HG03575 (cell line): ENCODE results near the gene MYH13.
"Not testable (repeated sequence)": the region's sequence is repeated elsewhere in the genome, so short reads cannot be mapped to it uniquely, and the experiment has no call there.

Experiments used
- ATAC-seq: cut with Tn5 transposase; IDR thresholded peaks from one replicate; pipeline ENCODE4 v1.9.1; 2021; ENCODE audit not compliant: unreplicated experiment, insufficient number of reproducible peaks, low FRiP score; ENCODE audit errors: extremely low read depth

MYH13 gene

DNA sequence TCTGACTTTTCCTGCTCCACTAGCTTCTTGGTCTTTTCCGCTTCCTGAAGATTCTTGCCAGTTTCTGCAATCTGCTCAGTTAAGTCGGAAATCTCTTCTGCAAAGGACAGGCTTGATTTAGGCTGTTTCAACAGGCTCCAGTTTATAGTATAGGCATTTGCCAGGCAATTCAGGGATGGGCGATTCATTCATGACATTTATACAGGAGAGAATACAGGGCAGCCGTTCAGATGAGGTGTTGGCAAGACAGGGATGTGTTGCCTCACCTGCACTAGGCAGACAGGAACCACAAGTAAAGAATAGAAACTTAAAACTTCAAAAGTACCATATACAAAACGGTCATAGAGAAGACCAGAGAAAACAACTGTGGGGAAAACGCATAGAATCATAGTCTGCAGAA, 61.7 kb downstream of the MYH13 start:
- no peak for ATAC-seq

DNA sequence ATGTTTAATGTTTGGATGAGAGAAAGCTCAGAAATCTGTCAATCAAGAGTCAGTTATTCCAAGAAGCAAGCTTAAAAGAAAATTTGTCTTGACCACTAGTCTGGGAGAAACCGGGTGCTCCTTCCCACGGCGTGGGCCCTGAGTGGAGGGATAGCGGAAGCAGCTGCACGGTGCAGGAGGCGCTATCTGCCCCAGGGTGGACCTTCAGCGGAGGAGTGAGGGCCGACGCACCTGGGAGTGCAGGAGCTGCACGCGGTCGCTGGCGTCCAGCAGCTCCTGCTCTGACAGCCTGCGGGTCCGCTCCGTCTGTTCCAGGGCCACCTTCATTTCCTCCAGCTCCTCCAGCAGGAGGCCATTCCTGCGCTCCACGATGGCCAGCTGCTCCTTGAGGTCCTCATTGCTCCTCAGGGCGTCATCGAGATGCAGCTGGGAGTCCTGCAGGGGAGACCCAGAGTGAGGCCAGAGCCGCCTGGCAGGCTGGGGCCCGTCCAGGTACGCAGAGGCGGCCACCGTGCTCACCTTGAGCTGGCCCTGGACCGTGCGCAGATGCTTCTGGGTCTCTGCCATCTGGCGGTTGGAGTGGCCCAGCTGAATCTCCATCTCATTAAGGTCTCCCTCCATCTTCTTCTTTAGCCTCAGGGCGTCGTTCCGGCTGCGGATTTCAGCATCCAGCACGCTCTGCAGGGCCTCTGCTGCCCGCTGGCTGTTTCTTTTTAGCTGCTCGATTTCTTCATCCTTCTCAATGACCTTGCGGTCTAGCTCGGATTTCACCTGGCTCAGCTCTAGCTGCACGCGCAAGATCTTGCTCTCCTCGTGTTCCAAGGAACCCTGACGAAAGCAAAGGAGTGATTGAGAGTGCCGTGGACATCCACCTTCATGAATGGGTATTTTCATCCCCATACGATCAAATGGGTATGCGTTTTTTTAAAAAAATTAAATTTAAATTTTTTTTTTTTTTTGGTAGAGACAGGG, 63.5 kb downstream of the MYH13 start:
- no peak for ATAC-seq

DNA sequence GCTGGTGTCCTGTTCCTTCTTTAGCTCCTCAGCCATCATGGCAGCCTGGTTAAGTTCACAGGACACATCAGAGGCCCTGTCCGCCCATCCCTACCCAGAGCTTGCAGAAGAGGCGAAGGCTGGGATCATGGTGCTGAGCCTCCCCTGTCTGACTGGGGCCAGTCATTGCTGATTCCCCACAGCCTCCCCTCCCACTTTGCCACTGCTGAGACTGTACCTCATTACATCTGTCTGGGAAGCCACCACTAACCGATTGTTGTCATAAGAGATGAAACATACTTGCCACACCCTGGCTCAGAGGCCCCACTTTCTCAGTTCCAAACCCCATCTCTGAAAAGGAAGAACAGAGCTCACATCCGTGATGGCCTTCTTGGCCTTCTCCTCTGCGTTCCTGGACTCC, 66.2 kb downstream of the MYH13 start:
- ATAC-seq: no peak

DNA sequence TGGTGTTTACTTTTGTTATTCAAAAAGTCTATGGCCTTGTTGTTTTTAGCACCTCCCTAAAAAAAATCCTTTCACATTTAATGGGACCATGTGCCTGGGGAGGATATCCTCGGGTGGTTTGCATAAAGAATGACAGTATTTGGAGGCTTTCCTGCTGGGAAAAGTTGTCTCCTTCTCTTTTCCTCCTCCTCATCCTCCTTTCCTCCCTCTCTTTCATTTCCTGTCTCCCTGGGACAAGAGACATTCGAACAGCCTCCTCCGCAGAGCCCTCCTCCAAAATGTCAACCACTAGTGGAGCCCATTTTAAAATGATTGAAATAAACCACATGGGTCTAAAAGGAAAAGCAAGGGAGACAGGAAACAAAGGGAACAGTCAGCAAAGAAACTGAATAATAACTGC, 67.4 kb downstream of the MYH13 start:
- no peak for ATAC-seq

DNA sequence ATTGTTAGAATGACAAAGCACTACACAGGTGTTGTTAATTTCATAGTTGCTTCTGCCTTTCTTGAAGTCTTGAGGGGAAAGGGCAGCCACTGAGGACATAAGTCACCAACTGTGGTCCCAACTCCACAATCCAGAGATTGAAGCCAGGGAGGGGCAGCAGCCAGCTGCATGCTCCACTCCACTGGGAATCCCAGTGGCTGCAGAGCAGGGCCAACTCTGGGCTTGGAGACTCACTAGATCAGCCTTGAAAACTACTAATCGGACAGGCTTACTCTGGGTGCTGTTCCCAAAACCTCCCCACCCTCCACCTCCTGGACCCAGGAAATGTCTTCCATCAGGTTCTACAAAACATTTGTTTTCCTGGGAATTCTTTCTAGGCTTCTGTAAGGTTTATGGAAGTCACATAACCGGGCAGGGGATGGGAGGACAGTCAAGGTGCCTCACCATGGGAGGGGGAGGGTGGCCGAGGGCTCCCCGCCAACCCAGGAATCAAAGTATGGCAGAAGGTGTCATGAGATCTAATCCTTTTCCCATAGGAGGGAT, 68.0 kb downstream of the MYH13 start:
- ATAC-seq: no peak

DNA sequence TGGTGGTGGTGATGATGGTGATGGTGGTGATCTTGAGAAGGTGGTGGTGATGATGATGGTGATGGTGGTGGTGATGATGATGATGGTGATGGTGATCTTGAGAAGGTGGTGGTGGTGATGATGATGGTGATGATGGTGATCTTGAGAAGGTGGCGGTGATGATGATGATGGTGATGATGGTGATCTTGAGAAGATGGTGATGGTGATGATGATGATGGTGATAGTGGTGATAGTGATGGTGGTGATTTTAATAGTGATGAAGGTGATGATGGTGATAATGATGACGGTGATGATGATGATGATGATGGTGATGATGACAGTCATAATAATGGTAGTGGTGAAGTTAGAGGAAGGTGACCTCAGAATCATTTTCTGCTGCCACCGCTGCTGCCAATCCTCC, 75.1 kb downstream of the MYH13 start:
- no peak for ATAC-seq

DNA sequence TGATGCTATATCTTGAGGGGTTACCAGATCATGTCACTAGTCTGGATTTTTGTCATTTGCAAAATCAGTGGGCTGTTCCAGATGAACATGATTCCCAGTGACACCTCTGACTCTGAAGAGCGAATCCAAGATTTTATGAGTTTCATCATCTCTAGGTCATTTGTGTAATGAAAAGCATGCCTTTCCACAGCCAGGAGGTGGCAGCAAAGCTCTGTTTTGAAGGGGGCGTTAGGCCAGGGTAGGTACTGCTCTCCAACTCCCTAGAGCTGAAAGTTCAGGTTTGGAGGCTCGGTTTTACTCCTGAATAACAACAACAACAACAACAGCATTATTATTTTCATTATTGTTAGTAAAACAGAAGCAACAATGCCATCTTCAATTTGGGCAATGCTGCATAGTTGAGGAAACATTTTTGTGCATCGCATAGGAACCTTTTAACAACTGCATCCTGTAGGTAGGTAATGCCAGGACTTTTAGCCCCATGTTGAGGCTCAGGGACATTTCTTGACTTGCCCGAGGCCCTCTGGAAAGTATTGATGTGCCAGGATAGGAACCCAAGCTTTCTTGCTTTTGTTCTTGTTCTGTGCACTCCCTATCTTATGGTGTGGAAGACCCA, 77.0 kb downstream of the MYH13 start:
- ATAC-seq: no peak

DNA sequence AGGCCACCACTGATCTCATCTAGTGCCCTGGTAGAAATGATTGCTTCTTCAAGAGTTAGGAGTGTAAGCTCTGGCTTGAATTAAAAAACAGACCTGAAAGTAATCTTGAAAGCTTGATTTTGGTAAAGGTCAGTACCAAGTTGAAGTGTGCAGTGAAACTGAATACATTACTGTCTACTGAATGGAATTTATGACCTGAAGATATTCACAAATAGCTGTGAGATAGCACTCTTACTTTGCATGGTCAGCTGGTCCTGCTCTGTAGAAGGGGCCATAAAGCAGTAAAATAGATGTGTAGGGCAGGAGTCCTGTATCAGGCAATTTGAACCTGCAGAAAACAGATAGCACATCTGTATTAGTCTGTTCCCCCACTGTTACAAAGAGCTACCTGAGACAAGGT, 78.6 kb downstream of the MYH13 start:
- no peak for ATAC-seq

DNA sequence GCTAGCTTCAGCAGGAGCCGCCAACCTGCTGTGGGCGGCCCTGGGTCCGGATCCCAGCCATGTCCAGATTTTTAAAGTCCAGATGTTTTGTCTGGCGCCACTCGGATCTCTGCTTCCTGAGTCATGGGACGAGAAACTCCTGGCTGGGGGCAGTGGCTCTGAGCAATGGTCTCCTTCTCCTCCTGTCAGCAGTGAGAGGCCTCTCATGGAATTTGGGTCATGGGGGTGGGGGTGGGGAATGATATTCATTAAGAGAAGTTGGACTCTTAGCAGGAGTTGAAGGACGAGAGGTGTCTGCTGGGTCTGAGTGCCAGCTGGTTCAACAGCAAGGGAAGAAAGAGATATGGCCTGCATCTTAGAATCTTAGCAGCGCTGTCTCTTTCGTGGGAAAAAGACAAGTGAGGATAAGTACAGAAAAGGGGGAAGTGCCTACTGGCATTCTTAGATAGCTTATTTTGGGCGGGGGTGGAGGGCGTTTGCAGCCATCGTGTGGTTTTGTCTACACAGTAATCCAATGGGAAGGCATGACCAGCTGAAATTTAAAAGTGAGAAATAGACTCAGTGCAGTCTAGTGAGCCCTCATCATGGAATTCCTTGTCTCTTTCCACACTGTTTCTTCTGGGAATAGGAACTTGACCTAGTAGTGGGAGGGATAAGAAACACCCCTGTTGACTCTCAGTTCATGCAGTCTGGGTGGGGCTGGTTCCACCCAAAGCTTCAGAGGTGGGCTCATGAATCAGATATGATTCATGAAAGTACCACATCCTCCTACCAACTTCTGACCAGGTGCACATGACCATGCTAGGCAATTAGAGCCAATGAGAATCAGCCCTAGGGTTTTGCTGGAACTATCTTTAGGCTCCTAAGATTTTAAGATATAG, 80.5 kb downstream of the MYH13 start:
- ATAC-seq: no peak

DNA sequence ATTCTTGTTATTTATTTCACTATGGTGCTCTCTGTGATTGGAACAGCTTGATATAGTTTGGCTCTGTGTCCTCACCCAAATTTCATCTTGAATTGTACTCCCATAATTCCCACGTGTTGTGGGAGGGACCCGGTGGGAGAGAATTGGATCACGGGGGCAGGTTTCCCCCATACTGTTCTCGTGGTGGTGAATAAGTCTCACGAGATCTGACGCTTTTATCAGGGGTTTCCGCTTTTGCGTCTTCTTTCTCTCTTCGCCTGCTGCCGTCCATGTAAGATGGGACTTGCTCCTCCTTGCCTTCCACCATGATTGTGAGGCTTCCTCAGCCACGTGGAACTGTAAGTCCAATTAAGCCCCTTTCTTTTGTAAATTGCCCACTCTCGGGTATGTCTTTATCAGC, 81.2 kb downstream of the MYH13 start:
- ATAC-seq: not testable (repeated sequence)

DNA sequence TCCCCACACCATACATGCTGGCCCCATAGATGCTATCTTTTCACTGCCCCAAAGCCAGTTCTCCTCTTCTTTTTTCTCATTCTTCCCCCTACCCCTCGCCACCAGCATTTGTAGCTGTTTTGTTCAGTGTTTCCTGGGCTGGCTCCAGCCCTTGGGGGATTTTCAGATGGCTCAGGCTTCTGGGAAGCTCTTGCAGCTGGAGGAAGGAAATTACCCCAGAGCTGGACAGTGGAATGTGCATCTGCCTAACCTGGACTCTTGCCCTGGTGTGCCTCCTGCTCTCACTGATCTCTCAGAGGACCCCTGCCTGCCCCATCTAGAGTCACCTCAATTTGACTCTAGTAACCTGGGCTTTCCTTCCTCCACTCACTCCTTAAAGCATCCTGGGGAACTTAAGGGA, 82.8 kb downstream of the MYH13 start:
- ATAC-seq: no peak

DNA sequence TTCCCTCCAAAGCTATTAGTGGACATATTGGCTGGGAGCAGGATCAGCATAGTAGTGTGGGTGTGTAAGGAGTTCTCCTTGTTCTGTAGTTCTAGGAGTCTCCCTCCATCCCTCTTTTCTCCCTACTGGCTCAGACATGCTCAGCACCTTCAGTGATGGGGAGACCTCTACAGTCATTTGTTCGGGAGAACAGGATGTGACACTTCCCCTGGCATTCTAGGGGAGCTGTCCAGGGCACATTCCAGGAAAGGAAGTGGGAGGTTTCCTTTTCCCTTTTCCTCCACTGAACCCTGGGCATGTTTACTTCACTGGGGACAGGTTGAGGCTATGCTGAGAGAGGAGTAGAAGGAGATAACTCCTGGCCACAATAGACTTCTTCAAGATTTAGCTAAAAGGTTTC, 86.5 kb downstream of the MYH13 start:
- no peak for ATAC-seq

DNA sequence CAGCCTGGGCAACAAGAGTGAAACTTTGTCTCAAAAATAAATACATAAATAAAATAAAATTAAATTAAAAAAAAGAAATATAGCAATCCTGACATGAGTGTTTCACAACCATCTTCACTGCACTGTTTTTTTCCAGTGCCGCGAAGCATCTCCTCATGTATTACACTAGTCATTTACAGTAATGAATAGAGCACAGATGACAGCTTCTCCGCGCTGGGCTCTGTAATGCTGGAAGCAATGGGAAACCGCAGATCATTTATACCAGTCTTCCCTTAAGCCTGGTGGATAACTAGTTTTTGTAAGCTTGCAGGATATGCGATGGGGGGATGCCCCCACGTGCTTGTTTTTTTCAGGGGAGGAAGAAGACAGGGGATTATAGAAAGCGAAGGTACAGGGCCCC, 86.9 kb downstream of the MYH13 start:
- ATAC-seq: no peak

DNA sequence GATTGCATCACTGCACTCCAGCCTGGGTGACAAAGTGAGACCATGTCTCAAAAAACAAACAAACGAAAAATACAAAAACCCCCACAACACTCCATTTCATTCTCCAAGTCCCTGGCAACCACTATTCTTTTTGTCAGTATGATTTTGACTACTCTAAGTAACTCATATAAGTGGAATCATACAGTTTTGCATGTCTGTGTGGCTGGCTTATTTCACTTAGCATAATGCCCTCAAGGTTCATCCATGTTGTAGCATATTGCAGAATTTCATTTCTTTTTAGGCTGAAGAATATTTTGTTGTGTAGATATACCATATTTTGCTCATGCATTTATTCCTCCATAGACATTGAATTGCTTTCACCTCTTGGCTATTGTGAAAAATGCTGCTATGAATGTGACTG, 92.7 kb downstream of the MYH13 start:
- ATAC-seq: no peak

DNA sequence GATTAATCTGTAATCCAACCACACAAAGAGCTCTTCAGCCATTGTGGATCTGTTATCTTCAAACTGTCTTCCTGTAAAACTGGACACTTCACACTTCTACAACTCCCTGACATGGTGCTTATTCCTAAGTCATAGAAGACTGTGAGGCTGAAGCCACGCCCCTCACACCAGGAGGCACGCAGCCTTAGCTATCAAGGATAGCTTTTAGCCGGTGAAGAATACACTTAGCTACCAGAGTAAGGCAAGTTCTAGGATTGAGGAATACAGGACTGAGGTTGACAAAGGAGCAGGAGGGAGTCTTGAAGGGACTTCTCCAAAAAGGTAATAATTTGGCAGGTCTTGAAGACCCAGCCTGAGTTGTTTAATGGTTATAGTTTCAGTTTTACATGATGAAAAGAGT, 94.6 kb downstream of the MYH13 start:
- no peak for ATAC-seq

DNA sequence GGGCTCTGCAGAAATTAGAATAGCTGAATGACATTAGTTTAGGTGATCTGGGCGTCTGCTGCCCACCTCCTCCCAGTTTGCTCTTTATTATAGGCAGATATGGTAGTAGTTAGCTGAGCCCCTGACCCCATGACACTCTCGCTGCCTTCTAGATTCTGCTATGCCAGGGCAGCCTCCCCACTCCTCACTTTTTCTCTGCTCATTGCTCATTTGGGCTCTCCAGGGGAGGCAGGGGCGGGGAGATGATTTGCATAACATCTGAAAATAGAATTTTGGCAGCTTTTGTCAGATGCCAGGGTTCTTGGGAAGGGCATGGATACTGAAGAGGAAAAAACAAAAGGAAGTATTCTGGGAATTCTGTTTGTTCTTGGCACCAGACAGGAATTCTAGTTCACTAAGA, 96.4 kb downstream of the MYH13 start:
- ATAC-seq: no peak

DNA sequence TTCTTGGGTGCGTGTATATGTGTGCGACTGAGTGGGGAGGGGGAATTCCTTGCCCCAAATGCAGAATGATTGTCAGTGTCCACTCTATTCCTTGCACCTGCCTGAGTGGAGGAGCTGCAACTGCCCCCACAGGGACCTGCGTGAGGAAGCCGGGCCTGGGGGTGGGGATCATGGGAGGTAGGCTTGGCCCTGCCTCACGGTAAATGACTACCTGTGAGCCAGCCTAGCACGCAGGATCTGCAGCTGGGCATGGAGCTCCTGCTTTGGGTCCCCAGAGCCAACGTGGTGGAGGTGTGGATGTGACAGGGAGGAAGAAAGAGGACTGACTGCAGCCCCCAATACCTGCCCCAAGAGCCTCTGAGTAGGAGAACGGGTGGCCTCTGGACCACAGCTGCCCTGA, 97.4 kb downstream of the MYH13 start:
- ATAC-seq: no peak

DNA sequence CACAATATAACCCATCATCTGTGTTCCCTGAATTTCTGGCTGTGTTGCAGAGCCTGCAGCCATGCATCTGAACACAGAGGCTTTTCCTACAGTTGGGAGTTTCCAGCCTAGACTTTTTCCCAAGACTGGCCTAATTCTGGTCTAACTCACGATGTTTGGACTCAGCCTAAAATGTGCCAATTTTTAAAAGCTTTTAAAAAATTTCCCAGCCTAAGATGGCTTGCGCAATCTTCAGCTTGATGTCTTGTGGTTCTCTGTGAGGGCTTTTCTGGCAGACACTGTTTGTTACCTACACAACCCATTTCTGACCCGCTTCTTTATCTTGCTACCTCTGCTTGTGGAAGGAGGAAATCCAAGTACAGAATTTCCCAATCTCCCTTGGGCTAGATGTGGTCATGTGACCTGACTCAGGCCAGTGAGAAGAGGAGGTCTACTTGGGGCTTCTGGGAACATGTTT, 101.7 kb downstream of the MYH13 start:
- no peak for ATAC-seq

DNA sequence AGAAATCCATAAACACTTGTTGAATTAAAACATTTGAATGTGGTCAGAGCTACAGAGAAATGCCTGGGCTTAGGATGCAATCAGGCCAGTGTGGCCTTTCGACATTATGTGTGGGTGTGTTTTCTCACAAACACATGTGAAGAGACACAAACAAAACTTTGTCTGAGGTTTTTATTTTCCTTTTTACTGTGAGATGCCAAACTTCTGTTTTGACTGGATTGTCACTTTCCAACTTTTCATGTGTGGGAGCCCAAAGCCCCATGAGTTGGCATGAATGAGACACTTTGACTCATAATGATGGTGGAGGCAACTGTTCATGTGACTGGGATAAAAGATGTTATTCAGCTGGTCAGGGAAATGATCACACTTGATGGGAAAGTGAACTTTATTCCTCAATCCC, 102.5 kb downstream of the MYH13 start:
- no peak for ATAC-seq
